Lower lobe of right lung (tissue), 2 donors: ENCODE results near the gene POLR1E. TPM values are rescaled to one million over a fixed set of nuclear protein-coding genes. Genes with fewer than 3 reads are reported as not detected.

Experiments used
- ATAC-seq, 2 donors: fragments of 200-7000 bp; cut with Tn5 transposase; one replicate each; pipeline ENCODE4 v1.9.1; 2020 to 2022; ENCODE audit warnings: mild to moderate bottlenecking in 2 of 2, moderate library complexity in 2 of 2
- DNase-seq: peaks from one replicate; pipeline ENCODE4 v3.0.0-alpha.2; 2020
- H3K27ac ChIP-seq: fragments of 200-600 bp; one replicate; pipeline ENCODE4 v1.8.0; 2022
- H3K27me3 ChIP-seq: fragments of 200-600 bp; one replicate; pipeline ENCODE4 v1.8.0; 2022; ENCODE audit warnings: low read depth
- H3K36me3 ChIP-seq: fragments of 200-600 bp; one replicate; pipeline ENCODE4 v1.8.0; 2022; ENCODE audit warnings: mild to moderate bottlenecking
- H3K4me1 ChIP-seq: fragments of 200-600 bp; one replicate; pipeline ENCODE4 v1.8.0; 2022
- H3K4me3 ChIP-seq: fragments of 200-600 bp; one replicate; pipeline ENCODE4 v1.8.0; 2022; ENCODE audit warnings: mild to moderate bottlenecking
- H3K9me3 ChIP-seq: fragments of 200-600 bp; one replicate; pipeline ENCODE4 v1.8.0; 2022
- CTCF ChIP-seq: fragments of 200-600 bp; IDR thresholded peaks from one replicate; pipeline ENCODE4 v1.8.0; 2022; ENCODE audit warnings: antibody characterized with exemption, mild to moderate bottlenecking
- intact Hi-C: fragments of 100-400 bp; cut with DNase I; formaldehyde crosslinking; loops from one replicate; pipeline ENCODE4 v1.11.0; 2022
- total RNA-seq: library from RNA; stranded (reverse); fragmentation: NEBNext Ultra II Directional; extraction: Animal tissue kit (Norgen Biotek cat#: 25700); gene quantifications from one replicate; pipeline ENCODE4 v1.2.1, GENCODE V29; 2021
- donor health status: DM: no; HTN: yes; CAD: no; lungs with severe emphysema.

Gene POLR1E
- total RNA-seq, 1 donor from 2014 or later = 17.3 TPM

GRCh38 chr9:37486256-37486615, 488 bp downstream of the POLR1E start:
- no peak for TF ChIP-seq CTCF
- ATAC-seq (peak in 1 of 2 donors; percentile 4), DNase-seq (no peak)
- H3K27me3 ChIP-seq = no peaks in the 10 kb centered on the region
- peak overlapping the region; percentile 76 for H3K27ac ChIP-seq
- no peaks in the 10 kb centered on the region for H3K9me3 ChIP-seq
- intact Hi-C loops = no loop called here
- peak overlapping the region; percentile 77 for H3K4me3 ChIP-seq
- peaks cover 20% of the 10 kb centered on the region for H3K36me3 ChIP-seq
- H3K4me1 ChIP-seq = peaks cover 24% of the 10 kb centered on the region

GRCh38 chr9:37486616-37487548, 1.1 kb downstream of the POLR1E start:
- no peak for TF ChIP-seq CTCF
- DNase-seq = no peak
- H3K9me3 ChIP-seq = no peaks in the 10 kb centered on the region
- intact Hi-C loops = no loop called here
- no peaks in the 10 kb centered on the region for H3K27me3 ChIP-seq
- peak overlapping the region; percentile 76 for H3K27ac ChIP-seq
- H3K36me3 ChIP-seq = peaks cover 26% of the 10 kb centered on the region
- peak overlapping the region; percentile 77 for H3K4me3 ChIP-seq
- peak; percentile 13 to 20 for ATAC-seq
- H3K4me1 ChIP-seq = peaks cover 24% of the 10 kb centered on the region

GRCh38 chr9:37491939-37492338, 6.2 kb downstream of the POLR1E start:
- no peak for TF ChIP-seq CTCF
- no peaks in the 10 kb centered on the region for H3K9me3 ChIP-seq
- H3K27me3 ChIP-seq = no peaks in the 10 kb centered on the region
- H3K4me3 ChIP-seq = no peak overlapping the region
- DNase-seq (no peak), ATAC-seq (no peak)
- peaks cover 76% of the 10 kb centered on the region for H3K36me3 ChIP-seq
- peaks cover 9% of the 10 kb centered on the region for H3K4me1 ChIP-seq
- intact Hi-C loops = no loop called here
- H3K27ac ChIP-seq = no peak overlapping the region

GRCh38 chr9:37495571-37495970, 9.8 kb downstream of the POLR1E start:
- Histone ChIP-seq H3K4me1 (no peaks in the 10 kb centered on the region), H3K36me3 (peaks cover 92% of the 10 kb centered on the region), H3K9me3 (no peaks in the 10 kb centered on the region), H3K27me3 (no peaks in the 10 kb centered on the region), H3K27ac (no peak overlapping the region), H3K4me3 (no peak overlapping the region)
- TF ChIP-seq CTCF = no peak
- DNase-seq = no peak
- intact Hi-C loops = no loop called here
- ATAC-seq = no peak

- no peak for DNase-seq
- TF ChIP-seq CTCF = no peak
- H3K9me3 ChIP-seq = no peaks in the 10 kb centered on the region
- peaks cover 92% of the 10 kb centered on the region for H3K36me3 ChIP-seq
- no peaks in the 10 kb centered on the region for H3K27me3 ChIP-seq
- no peak overlapping the region for H3K27ac ChIP-seq
- no peaks in the 10 kb centered on the region for H3K4me1 ChIP-seq
- intact Hi-C loops = no loop called here
- ATAC-seq = no peak
- no peak overlapping the region for H3K4me3 ChIP-seq
These were observed 10.3 kb downstream of the POLR1E start for GRCh38 chr9:37496020-37496419.
